B cell (primary cell): ENCODE measurements around the gene B3GLCT. TPM values are rescaled to one million over a fixed set of nuclear protein-coding genes. Genes with fewer than 3 reads are reported as not detected.

Experiments used
- ATAC-seq: fragments of 200-7000 bp; cut with Tn5 transposase; one replicate; pipeline ENCODE4 v1.10.0; 2021; ENCODE audit warnings: low read depth, mild to moderate bottlenecking, moderate number of reproducible peaks, moderate library complexity
- CTCF ChIA-PET: fragments of 350-600 bp; sonication (Branson Sonifier 250); formaldehyde crosslinking; loops from one replicate; lab custom pipeline; 2021; ENCODE audit warnings: antibody characterized with exemption, inconsistent platforms; lab: Charles Lee
- POLR2A ChIA-PET: fragments of 350-600 bp; sonication (Branson Sonifier 250); formaldehyde crosslinking; loops from one replicate; lab custom pipeline; 2021; ENCODE audit warnings: antibody characterized with exemption; lab: Charles Lee
- DNase-seq: peaks from one replicate; pipeline ENCODE4 v3.0.0; 2013
- H2AFZ ChIP-seq: 2 replicates; pipeline ENCODE4 v1.6.1; 2012; ENCODE audit warnings: mild to moderate bottlenecking, low read depth, low read length; ENCODE audit not compliant: insufficient read depth, poor library complexity, severe bottlenecking
- H3K27ac ChIP-seq, 2 donors: 1 replicate in 1 of 2; 2 replicates in 1 of 2; pipeline ENCODE4 v1.5.1; 2012 to 2013; ENCODE audit warnings: low read length in 2 of 2, mild to moderate bottlenecking in 2 of 2, moderate library complexity in 1 of 2
- H3K27me3 ChIP-seq, 4 experiments: fragments of 200-600 bp in 1 of 4; sonication (generic) in 1 of 4; replicated peaks in 1 of 4; 1 replicate in 2 of 4; 2 replicates in 2 of 4; pipeline versions ENCODE4 v1.6.1 to v1.7.0; 2013 to 2016; ENCODE audit warnings: low read length in 3 of 4, mild to moderate bottlenecking in 2 of 4, mixed read lengths in 1 of 4, moderate library complexity in 1 of 4; ENCODE audit not compliant: insufficient read depth in 4 of 4, control insufficient read depth in 3 of 4; ENCODE audit errors: control extremely low read depth in 1 of 4
- H3K36me3 ChIP-seq, 2 experiments: replicated peaks in 1 of 2; 1 replicate in 1 of 2; 2 replicates in 1 of 2; pipeline versions ENCODE4 v1.6.1 to v1.7.1; 2013; ENCODE audit warnings: low read length in 1 of 2; ENCODE audit not compliant: insufficient read depth in 2 of 2, control insufficient read depth in 1 of 2; ENCODE audit errors: control extremely low read depth in 1 of 2, extremely low read depth in 1 of 2
- H3K4me1 ChIP-seq, 2 donors: fragments of 200-600 bp in 1 of 2; sonication (generic) in 1 of 2; 1 replicate in 1 of 2; 2 replicates in 1 of 2; pipeline versions ENCODE4 v1.5.1 to v1.6.1; 2013 to 2017; ENCODE audit warnings: low read length in 2 of 2; ENCODE audit not compliant: control insufficient read depth in 2 of 2, insufficient read depth in 2 of 2
- H3K4me2 ChIP-seq: replicated peaks from 2 replicates; pipeline ENCODE3; 2012; ENCODE audit warnings: mild to moderate bottlenecking, low read depth, low read length; ENCODE audit not compliant: poor library complexity, severe bottlenecking
- H3K4me3 ChIP-seq, 5 experiments: fragments of 200-600 bp in 1 of 5; sonication (generic) in 1 of 5; 1 replicate in 3 of 5; 2 replicates in 2 of 5; pipeline versions ENCODE4 v1.5.1 to v1.7.0; 2011 to 2016; ENCODE audit warnings: low read length in 4 of 5, mild to moderate bottlenecking in 4 of 5, low read depth in 2 of 5, control low read depth in 1 of 5, moderate library complexity in 1 of 5; ENCODE audit not compliant: insufficient read depth in 1 of 5; ENCODE audit errors: control extremely low read depth in 1 of 5, extremely low read depth in 1 of 5
- H3K79me2 ChIP-seq: fragments of 200-600 bp; sonication (generic); one replicate; pipeline ENCODE4 v1.6.0; 2016; ENCODE audit warnings: low read length; ENCODE audit not compliant: control insufficient read depth, insufficient read depth
- H3K9ac ChIP-seq: fragments of 200-600 bp; sonication (generic); 2 replicates; pipeline ENCODE4 v1.6.1; 2017; ENCODE audit warnings: mild to moderate bottlenecking, low read length, moderate library complexity
- H3K9me3 ChIP-seq, 3 donors: one replicate each; pipeline versions ENCODE4 v1.6.1 to v1.7.1; 2013; ENCODE audit warnings: low read length in 2 of 3; ENCODE audit not compliant: control insufficient read depth in 2 of 3, insufficient read depth in 1 of 3; ENCODE audit errors: control extremely low read depth in 1 of 3
- H4K20me1 ChIP-seq: 2 replicates; pipeline ENCODE4 v1.6.0; 2012; ENCODE audit warnings: mild to moderate bottlenecking, low read length; ENCODE audit not compliant: insufficient read depth, control insufficient read depth, poor library complexity, severe bottlenecking
- H3K27ac Mint-ChIP-seq: one replicate; pipeline ENCODE4 v1.8.0; 2021; ENCODE audit warnings: mixed read lengths
- H3K27me3 Mint-ChIP-seq: one replicate; pipeline ENCODE4 v1.8.0; 2021; ENCODE audit warnings: mixed read lengths
- H3K4me1 Mint-ChIP-seq: one replicate; pipeline ENCODE4 v1.8.0; 2021; ENCODE audit warnings: mixed read lengths
- H3K4me3 Mint-ChIP-seq: one replicate; pipeline ENCODE4 v1.8.0; 2021; ENCODE audit warnings: mixed read lengths
- H3K9me3 Mint-ChIP-seq: one replicate; pipeline ENCODE4 v1.8.0; 2022; ENCODE audit warnings: mixed read lengths; ENCODE audit not compliant: insufficient read depth
- CTCF ChIP-seq: fragments of 200-600 bp; IDR thresholded peaks from one replicate; pipeline ENCODE4 v1.8.0; 2022; ENCODE audit warnings: antibody characterized with exemption, mild to moderate bottlenecking
- EZH2 ChIP-seq: IDR thresholded peaks from 2 replicates; pipeline ENCODE4 v1.6.1; 2012; ENCODE audit warnings: borderline replicate concordance, low read depth, mild to moderate bottlenecking, moderate library complexity, low read length; ENCODE audit not compliant: insufficient read depth, poor library complexity, severe bottlenecking
- WGBS: methylation state at CpG from one replicate; pipeline ENCODE4 v1.1.5; 2013; ENCODE audit warnings: missing lambda C conversion rate; ENCODE audit not compliant: insufficient coverage; 5-methylcytosine and 5-hydroxymethylcytosine counted together
- intact Hi-C: fragments of 100-400 bp; cut with micrococcal nuclease; formaldehyde crosslinking; loops from one replicate; pipeline ENCODE4 v1.10.0; 2022
- polyA plus RNA-seq: library from polyadenylated mRNA; depleted of rRNA; stranded (reverse); fragments of >200 nt; gene quantifications from 2 replicates; pipeline ENCODE4 v1.2.3, GENCODE V29; 2012
- total RNA-seq, 2 donors: library from RNA; stranded (reverse); fragments of 120-200 nt in 1 of 2; gene quantifications; 1 replicate in 1 of 2; 2 replicates in 1 of 2; pipeline versions ENCODE4 v1.2.3 to v1.2.4, GENCODE V29; 2013 to 2022

B3GLCT gene
- total and polyA plus RNA-seq, 2 donors (not counting 1 experiment from before 2014, with no cell fraction given): 1.4 to 6.2 TPM

GRCh38 chr13:31207661-31208552 is 8.1 kb downstream of the B3GLCT start:
- ATAC-seq: no peak
- Histone ChIP-seq H3K4me3 (no peak overlapping the region), H2AFZ (no peak overlapping the region), H3K4me1 (no peaks in the 10 kb centered on the region), H3K27me3 (no peaks in the 10 kb centered on the region), H3K27ac (no peak overlapping the region), H3K9me3 (no peaks in the 10 kb centered on the region), H3K36me3 (no peaks in the 10 kb centered on the region), H3K79me2 (peaks cover 12% of the 10 kb centered on the region), H3K4me2 (no peak overlapping the region), H3K9ac (no peak overlapping the region), H4K20me1 (peaks cover 7% of the 10 kb centered on the region)
- H3K4me1 Mint-ChIP-seq: no peaks in the 10 kb centered on the region
- no peak overlapping the region for H3K27ac Mint-ChIP-seq
- intact Hi-C loops: no loop called here
- no peak overlapping the region for H3K4me3 Mint-ChIP-seq
- TF ChIP-seq EZH2 (no peak), CTCF (no peak)
- 75% methylated on average over 11 of the region's 15 CpGs for WGBS
- H3K27me3 Mint-ChIP-seq: no peaks in the 10 kb centered on the region
- H3K9me3 Mint-ChIP-seq: no peaks in the 10 kb centered on the region
- CTCF ChIA-PET: no interaction called here
- DNase-seq: no peak
- POLR2A ChIA-PET: no interaction called here

- no peaks in the 10 kb centered on the region for H3K4me1 ChIP-seq
- TF ChIP-seq CTCF: no peak
- no peak for TF ChIP-seq EZH2
- H2AFZ ChIP-seq: no peak overlapping the region
- ATAC-seq: no peak
- H3K27me3 Mint-ChIP-seq: no peaks in the 10 kb centered on the region
- H4K20me1 ChIP-seq: peaks cover 7% of the 10 kb centered on the region
- H3K4me1 Mint-ChIP-seq: no peaks in the 10 kb centered on the region
- no peak overlapping the region for H3K4me3 ChIP-seq
- H3K4me2 ChIP-seq: no peak overlapping the region
- H3K27ac Mint-ChIP-seq: no peak overlapping the region
- ChIA-PET CTCF (interaction anchor here (0.8 kb wide), 1 partner anchor 13 kb away, joined by 3 read pairs; no protein-coding TSS in a partner anchor), POLR2A (no interaction called here)
- no peak overlapping the region for H3K4me3 Mint-ChIP-seq
- H3K36me3 ChIP-seq: no peaks in the 10 kb centered on the region
- no peak overlapping the region for H3K9ac ChIP-seq
- 89% methylated on average over 11 of the region's 12 CpGs for WGBS
- no peaks in the 10 kb centered on the region for H3K9me3 Mint-ChIP-seq
- no peaks in the 10 kb centered on the region for H3K9me3 ChIP-seq
- peaks cover 14% of the 10 kb centered on the region for H3K79me2 ChIP-seq
- intact Hi-C loops: no loop called here
- H3K27ac ChIP-seq: no peak overlapping the region
- H3K27me3 ChIP-seq: no peaks in the 10 kb centered on the region
- DNase-seq: no peak
Observed at GRCh38 chr13:31208559-31209122, 8.9 kb downstream of the B3GLCT start.
